ENCODE results near the gene CLEC11A. TPM values are rescaled to one million over a fixed set of nuclear protein-coding genes. Genes with fewer than 3 reads are reported as not detected.
A peak's percentile ranks its signal among the peaks of the same experiment; 100 is the strongest.

The CLEC11A gene
- total and polyA plus RNA-seq, 9 of the 15 experiments (the other 6 are each of a cell fraction or from before 2014, with no cell fraction given): 0.39 to 43.9 (median 3.4) TPM

GRCh38 chr19:50759886-50760285 lies 36.7 kb downstream of the CLEC11A start (continued):
- TF ChIP-seq ATF1 (CRISPR knock-in tag; IDR thresholded peaks at IDR 0.05) (no peak), ATF1 (tag; IDR thresholded peaks at IDR 0.05) (peak; percentile 43; the same call in 1 of the 2 replicates), USF2 (CRISPR knock-in tag; IDR thresholded peaks at IDR 0.05) (peak; percentile 98), SMAD2 (IDR thresholded peaks at IDR 0.05; ENCODE audit: low read depth, low read length) (no peak), MAFG (tag; conservative IDR thresholded peaks at IDR 0.05) (no peak), ELF4 (CRISPR knock-in tag; IDR thresholded peaks at IDR 0.05) (no peak), AFF1 (IDR thresholded peaks at IDR 0.05; ENCODE audit: low read depth in 1 of 2, partially characterized antibody in 2 of 2) (peak in 1 of 2 experiments; percentile 87), FOS (IDR thresholded peaks at IDR 0.05; ENCODE audit: extremely low read depth, insufficient read length) (peak; percentile 88), NFXL1 (CRISPR knock-in tag; IDR thresholded peaks at IDR 0.05) (no peak), HMG20B (CRISPR knock-in tag; IDR thresholded peaks at IDR 0.05) (no peak), EZH2 (IDR thresholded peaks at IDR 0.05; ENCODE audit: borderline replicate concordance, low read depth, low read length) (no peak), GABPA (tag; conservative IDR thresholded peaks at IDR 0.05; ENCODE audit: low read depth) (peak; percentile 19; the same call in 1 of the 2 replicates), RBM25 (IDR thresholded peaks at IDR 0.05; ENCODE audit: low read depth, low read length, severe bottlenecking) (peak; percentile 95), GATA2 (CRISPR knock-in tag; IDR thresholded peaks at IDR 0.05) (no peak), ELF2 (CRISPR knock-in tag; IDR thresholded peaks at IDR 0.05) (0 out of 2 replicates have a peak, but pooled peaks have one; percentile 23), TRIM28 (IDR thresholded peaks at IDR 0.05) (no peak), MEIS2 (IDR thresholded peaks at IDR 0.05; ENCODE audit: partially characterized antibody) (no peak), ZFP1 (CRISPR knock-in tag; IDR thresholded peaks at IDR 0.05) (no peak), SP1 (CRISPR knock-in tag; IDR thresholded peaks at IDR 0.05) (no peak), CC2D1A (IDR thresholded peaks at IDR 0.05) (no peak), LCOR (CRISPR knock-in tag; IDR thresholded peaks at IDR 0.05) (no peak), EHMT2 (IDR thresholded peaks at IDR 0.05) (peak; percentile 51; the same call in 1 of the 2 replicates), ETV1 (tag; conservative IDR thresholded peaks at IDR 0.05; ENCODE audit: low read depth) (no peak), RBM39 (optimal IDR thresholded peaks at IDR 0.05; ENCODE audit: low read depth, low read length) (no peak), THAP7 (CRISPR knock-in tag; IDR thresholded peaks at IDR 0.05) (no peak), MECOM (CRISPR knock-in tag; IDR thresholded peaks at IDR 0.05) (no peak), GATAD2A (IDR thresholded peaks at IDR 0.05) (no peak), NRF1 (conservative IDR thresholded peaks at IDR 0.05 in 1 of 2, IDR thresholded peaks at IDR 0.05 in 1 of 2) (no peak)
